Stimulated activated CD4-positive, alpha-beta T cell treated with anti-CD3 and anti-CD28 coated beads, Interleukin-1b, Interleukin-23, amount 100 ng/mL, for 24 hours (primary cell): ENCODE results near the gene PPOX.

Experiments used
- DNase-seq, 4 experiments: peaks; one replicate each; pipeline ENCODE4 v3.0.0-alpha.2; 2020; ENCODE audit warnings: low read depth in 4 of 4, low spot score in 1 of 4

The PPOX gene

GRCh38 chr1:161165742-161166668, at the start of gene PPOX:
Gene PPOX, plus strand, starts transcription at chr1:161166426. Its CDS starts 422 bp downstream, at chr1:161166848.
- DNase-seq, result peak; percentile 71 to 90 (median 82)

GRCh38 chr1:161117759-161118581, 48.3 kb upstream of the PPOX start, which contains the start of the genes NIT1 and PFDN2:
Gene NIT1, plus strand, starts transcription at chr1:161118105. Its CDS starts 72 bp downstream, at chr1:161118177.
Gene PFDN2, minus strand, starts transcription at chr1:161118037. Its CDS starts 11 bp downstream, at chr1:161118026.
- peak; percentile 66 to 85 (median 74) for DNase-seq

GRCh38 chr1:161119092-161119903, 46.9 kb upstream of the PPOX start:
- DNase-seq, result peak in 1 of 4 experiments; percentile 53

- DNase-seq, result no peak
Measured at GRCh38 chr1:161121042-161121650, 45.1 kb upstream of the PPOX start.

- no peak for DNase-seq
Measured at GRCh38 chr1:161121834-161122233, 44.4 kb upstream of the PPOX start.

- no peak for DNase-seq
Measured at GRCh38 chr1:161122967-161123366, 43.3 kb upstream of the PPOX start.

GRCh38 chr1:161127649-161128048, 38.6 kb upstream of the PPOX start:
- DNase-seq, result no peak

GRCh38 chr1:161128591-161129420, 37.4 kb upstream of the PPOX start:
- no peak for DNase-seq

- no peak for DNase-seq
Measured at GRCh38 chr1:161130266-161130665, 36.0 kb upstream of the PPOX start.

GRCh38 chr1:161131523-161132409, 34.5 kb upstream of the PPOX start:
- no peak for DNase-seq

GRCh38 chr1:161132410-161133219, 33.6 kb upstream of the PPOX start, which contains the start of gene DEDD:
Gene DEDD, minus strand, starts transcription at chr1:161132667. Its CDS starts 8,205 bp downstream, at chr1:161124462.
- DNase-seq, result peak; percentile 72 to 89 (median 78)

GRCh38 chr1:161133220-161133740, 32.9 kb upstream of the PPOX start:
- DNase-seq, result no peak

- no peak for DNase-seq
Measured at GRCh38 chr1:161137881-161138280, 28.3 kb upstream of the PPOX start.

- no peak for DNase-seq
Measured at GRCh38 chr1:161138431-161138830, 27.8 kb upstream of the PPOX start.

- no peak for DNase-seq
Measured at GRCh38 chr1:161139766-161140165, 26.5 kb upstream of the PPOX start.

- no peak for DNase-seq
Measured at GRCh38 chr1:161140755-161141400, 25.3 kb upstream of the PPOX start.

GRCh38 chr1:161145832-161146231, 20.4 kb upstream of the PPOX start:
- DNase-seq, result no peak
